Measurements from ENCODE around the gene MXRA7.
A peak's percentile ranks its signal among the peaks of the same experiment; 100 is the strongest.
"Not testable (repeated sequence)": the region's sequence is repeated elsewhere in the genome, so short reads cannot be mapped to it uniquely, and the experiment has no call there.

Gene MXRA7

GRCh38 chr17:76744747-76745146 is 34.0 kb upstream of the MXRA7 start:
- Histone ChIP-seq H3K36me3 (ENCODE audit: insufficient read depth, low read length) (peaks cover 54% of the 10 kb centered on the region), H3K9ac (ENCODE audit: low read depth, low read length) (no peak overlapping the region), H3K27me3 (ENCODE audit: insufficient read depth, low read length) (no peaks in the 10 kb centered on the region), H3K4me1 (ENCODE audit: insufficient read depth, low read length) (no peaks in the 10 kb centered on the region), H3K27ac (ENCODE audit: low read depth, low read length) (no peak overlapping the region), H3K4me3 (ENCODE audit: low read length) (no peak overlapping the region), H3K9me3 (ENCODE audit: insufficient read depth, low read depth, low read length) (no peaks in the 10 kb centered on the region)
- 100% methylated on average over 2 of the region's 2 CpGs for WGBS

GRCh38 chr17:76742958-76743357 is 32.2 kb upstream of the MXRA7 start:
- no peaks in the 10 kb centered on the region for H3K27me3 ChIP-seq (ENCODE audit: insufficient read depth, low read length)
- peaks cover 54% of the 10 kb centered on the region for H3K36me3 ChIP-seq (ENCODE audit: insufficient read depth, low read length)
- no peaks in the 10 kb centered on the region for H3K9me3 ChIP-seq (ENCODE audit: insufficient read depth, low read depth, low read length)
- H3K27ac ChIP-seq (ENCODE audit: low read depth, low read length) = no peak overlapping the region
- no peak overlapping the region for H3K4me3 ChIP-seq (ENCODE audit: low read length)
- H3K4me1 ChIP-seq (ENCODE audit: insufficient read depth, low read length) = peaks cover 5% of the 10 kb centered on the region; the same call in 1 of the 2 replicates
- no peak overlapping the region for H3K9ac ChIP-seq (ENCODE audit: low read depth, low read length)

- Histone ChIP-seq H3K27ac (ENCODE audit: low read depth, low read length) (no peak overlapping the region), H3K4me3 (ENCODE audit: low read length) (no peak overlapping the region), H3K36me3 (ENCODE audit: insufficient read depth, low read length) (peaks cover 47% of the 10 kb centered on the region), H3K9ac (ENCODE audit: low read depth, low read length) (no peak overlapping the region), H3K27me3 (ENCODE audit: insufficient read depth, low read length) (no peaks in the 10 kb centered on the region), H3K4me1 (ENCODE audit: insufficient read depth, low read length) (peaks cover 5% of the 10 kb centered on the region; the same call in 1 of the 2 replicates), H3K9me3 (ENCODE audit: insufficient read depth, low read depth, low read length) (no peaks in the 10 kb centered on the region)
- WGBS = 98% methylated on average over 5 of the region's 5 CpGs
Observed at GRCh38 chr17:76740329-76741118, 29.8 kb upstream of the MXRA7 start.

GRCh38 chr17:76739568-76740115 is 28.9 kb upstream of the MXRA7 start:
- H3K4me3 ChIP-seq (ENCODE audit: low read length); H3K9ac ChIP-seq (ENCODE audit: low read depth, low read length): not testable (repeated sequence)
- peaks cover 47% of the 10 kb centered on the region for H3K36me3 ChIP-seq (ENCODE audit: insufficient read depth, low read length)

GRCh38 chr17:76738468-76738850 is 27.7 kb upstream of the MXRA7 start:
- H3K4me1 ChIP-seq (ENCODE audit: insufficient read depth, low read length) = peaks cover 14% of the 10 kb centered on the region
- WGBS = 35% methylated on average over 6 of the region's 7 CpGs
- no peaks in the 10 kb centered on the region for H3K9me3 ChIP-seq (ENCODE audit: insufficient read depth, low read depth, low read length)
- H3K36me3 ChIP-seq (ENCODE audit: insufficient read depth, low read length) = peaks cover 50% of the 10 kb centered on the region
- H3K27ac ChIP-seq (ENCODE audit: low read depth, low read length) = peak overlapping the region; percentile 68
- H3K27me3 ChIP-seq (ENCODE audit: insufficient read depth, low read length) = no peaks in the 10 kb centered on the region
- peak overlapping the region; percentile 97 for H3K9ac ChIP-seq (ENCODE audit: low read depth, low read length)
- peak overlapping the region; percentile 97 for H3K4me3 ChIP-seq (ENCODE audit: low read length)

More at GRCh38 chr17:76739568-76740115, 28.9 kb upstream of the MXRA7 start:
- H3K4me1 ChIP-seq (ENCODE audit: insufficient read depth, low read length); H3K27ac ChIP-seq (ENCODE audit: low read depth, low read length); H3K27me3 ChIP-seq (ENCODE audit: insufficient read depth, low read length); H3K9me3 ChIP-seq (ENCODE audit: insufficient read depth, low read depth, low read length): not testable (repeated sequence)
- WGBS = 92% methylated on average over 15 of the region's 17 CpGs

GRCh38 chr17:76737676-76738467 is 27.1 kb upstream of the MXRA7 start, which contains the start of gene MFSD11:
MFSD11 (plus strand) TSS chr17:76738119; CDS start chr17:76738353, 234 bp downstream.
- H3K36me3 ChIP-seq (ENCODE audit: insufficient read depth, low read length) = peaks cover 51% of the 10 kb centered on the region
- H3K4me3 ChIP-seq (ENCODE audit: low read length) = peak within 1 kb of the TSS; percentile 97
- no peaks in the 10 kb centered on the region for H3K27me3 ChIP-seq (ENCODE audit: insufficient read depth, low read length)
- WGBS = under 1% methylated on average over 57 of the region's 57 CpGs
- peaks cover 14% of the 10 kb centered on the region for H3K4me1 ChIP-seq (ENCODE audit: insufficient read depth, low read length)
- no peaks in the 10 kb centered on the region for H3K9me3 ChIP-seq (ENCODE audit: insufficient read depth, low read depth, low read length)
- H3K9ac ChIP-seq (ENCODE audit: low read depth, low read length) = peak within 1 kb of the TSS; percentile 100
- peak within 1 kb of the TSS; percentile 98 for H3K27ac ChIP-seq (ENCODE audit: low read depth, low read length)

GRCh38 chr17:76737082-76737675 is 26.4 kb upstream of the MXRA7 start, which contains the start of gene SRSF2:
SRSF2 (minus strand) TSS chr17:76737331; CDS start chr17:76737160, 171 bp downstream.
- Histone ChIP-seq H3K36me3 (ENCODE audit: insufficient read depth, low read length) (peaks cover 52% of the 10 kb centered on the region), H3K27ac (ENCODE audit: low read depth, low read length) (peak within 1 kb of the TSS; percentile 98), H3K9me3 (ENCODE audit: insufficient read depth, low read depth, low read length) (no peaks in the 10 kb centered on the region), H3K4me3 (ENCODE audit: low read length) (peak within 1 kb of the TSS; percentile 97), H3K4me1 (ENCODE audit: insufficient read depth, low read length) (peaks cover 14% of the 10 kb centered on the region), H3K27me3 (ENCODE audit: insufficient read depth, low read length) (no peaks in the 10 kb centered on the region), H3K9ac (ENCODE audit: low read depth, low read length) (peak within 1 kb of the TSS; percentile 100)
- under 1% methylated on average over 60 of the region's 60 CpGs for WGBS

- H3K9me3 ChIP-seq (ENCODE audit: insufficient read depth, low read depth, low read length) = no peaks in the 10 kb centered on the region
- H3K9ac ChIP-seq (ENCODE audit: low read depth, low read length) = peak overlapping the region; percentile 100
- H3K27me3 ChIP-seq (ENCODE audit: insufficient read depth, low read length) = no peaks in the 10 kb centered on the region
- WGBS = under 1% methylated on average over 117 of the region's 117 CpGs
- H3K36me3 ChIP-seq (ENCODE audit: insufficient read depth, low read length) = peaks cover 52% of the 10 kb centered on the region
- H3K4me1 ChIP-seq (ENCODE audit: insufficient read depth, low read length) = peaks cover 14% of the 10 kb centered on the region
- H3K27ac ChIP-seq (ENCODE audit: low read depth, low read length) = peak overlapping the region; percentile 98
- peak overlapping the region; percentile 97 for H3K4me3 ChIP-seq (ENCODE audit: low read length)
Observed at GRCh38 chr17:76736349-76737081, 25.8 kb upstream of the MXRA7 start.

- H3K36me3 ChIP-seq (ENCODE audit: insufficient read depth, low read length) = peaks cover 50% of the 10 kb centered on the region
- 2% methylated on average over 20 of the region's 20 CpGs for WGBS
- H3K4me3 ChIP-seq (ENCODE audit: low read length) = peak overlapping the region; percentile 97
- H3K4me1 ChIP-seq (ENCODE audit: insufficient read depth, low read length) = peaks cover 14% of the 10 kb centered on the region
- peak overlapping the region; percentile 100 for H3K9ac ChIP-seq (ENCODE audit: low read depth, low read length)
- H3K27ac ChIP-seq (ENCODE audit: low read depth, low read length) = peak overlapping the region; percentile 98
- no peaks in the 10 kb centered on the region for H3K27me3 ChIP-seq (ENCODE audit: insufficient read depth, low read length)
- no peaks in the 10 kb centered on the region for H3K9me3 ChIP-seq (ENCODE audit: insufficient read depth, low read depth, low read length)
Observed at GRCh38 chr17:76735586-76736348, 25.0 kb upstream of the MXRA7 start.

GRCh38 chr17:76735006-76735405 is 24.2 kb upstream of the MXRA7 start:
- H3K4me1 ChIP-seq (ENCODE audit: insufficient read depth, low read length) = peaks cover 14% of the 10 kb centered on the region
- H3K9me3 ChIP-seq (ENCODE audit: insufficient read depth, low read depth, low read length) = no peaks in the 10 kb centered on the region
- peaks cover 50% of the 10 kb centered on the region for H3K36me3 ChIP-seq (ENCODE audit: insufficient read depth, low read length)
- no peaks in the 10 kb centered on the region for H3K27me3 ChIP-seq (ENCODE audit: insufficient read depth, low read length)
- WGBS = 41% methylated on average over 4 of the region's 5 CpGs
- H3K9ac ChIP-seq (ENCODE audit: low read depth, low read length) = peak overlapping the region; percentile 100
- peak overlapping the region; percentile 97 for H3K4me3 ChIP-seq (ENCODE audit: low read length)
- peak overlapping the region; percentile 32; the same call in 1 of the 2 replicates for H3K27ac ChIP-seq (ENCODE audit: low read depth, low read length)

Measured in HUES64 (cell line).